ENCODE data around the gene POLR2L.

GRCh38 chr11:833849-834311 is 8.4 kb downstream of the POLR2L start:
- no peak for TF ChIP-seq POLR2A (IDR thresholded peaks at IDR 0.05; ENCODE audit: low read depth)
- TF ChIP-seq CTCF (IDR thresholded peaks at IDR 0.05) = no peak
- peak; percentile 45 to 51 for TF ChIP-seq POLR2AphosphoS5 (IDR thresholded peaks at IDR 0.05)
